Lower lobe of right lung (tissue), 2 donors: ENCODE results near the gene SFT2D2. TPM values are rescaled to one million over a fixed set of nuclear protein-coding genes. Genes with fewer than 3 reads are reported as not detected.

Source experiments
- ATAC-seq, 2 donors: fragments of 200-7000 bp; cut with Tn5 transposase; one replicate each; pipeline ENCODE4 v1.9.1; 2020 to 2022; ENCODE audit warnings: mild to moderate bottlenecking in 2 of 2, moderate library complexity in 2 of 2
- DNase-seq: peaks from one replicate; pipeline ENCODE4 v3.0.0-alpha.2; 2020
- H3K27ac ChIP-seq: fragments of 200-600 bp; one replicate; pipeline ENCODE4 v1.8.0; 2022
- H3K27me3 ChIP-seq: fragments of 200-600 bp; one replicate; pipeline ENCODE4 v1.8.0; 2022; ENCODE audit warnings: low read depth
- H3K36me3 ChIP-seq: fragments of 200-600 bp; one replicate; pipeline ENCODE4 v1.8.0; 2022; ENCODE audit warnings: mild to moderate bottlenecking
- H3K4me1 ChIP-seq: fragments of 200-600 bp; one replicate; pipeline ENCODE4 v1.8.0; 2022
- H3K4me3 ChIP-seq: fragments of 200-600 bp; one replicate; pipeline ENCODE4 v1.8.0; 2022; ENCODE audit warnings: mild to moderate bottlenecking
- H3K9me3 ChIP-seq: fragments of 200-600 bp; one replicate; pipeline ENCODE4 v1.8.0; 2022
- intact Hi-C: fragments of 100-400 bp; cut with DNase I; formaldehyde crosslinking; loops from one replicate; pipeline ENCODE4 v1.11.0; 2022
- total RNA-seq: library from RNA; stranded (reverse); fragmentation: NEBNext Ultra II Directional; extraction: Animal tissue kit (Norgen Biotek cat#: 25700); gene quantifications from one replicate; pipeline ENCODE4 v1.2.1, GENCODE V29; 2021
- TF ChIP-seq, protein P1 (sequence below): fragments of 200-600 bp; IDR thresholded peaks from one replicate; pipeline ENCODE4 v1.8.0; 2022; ENCODE audit warnings: antibody characterized with exemption, mild to moderate bottlenecking
- donor health status: DM: no; HTN: yes; CAD: no; lungs with severe emphysema.

The SFT2D2 gene
- total RNA-seq, 1 donor from 2014 or later: 74.6 TPM

DNA sequence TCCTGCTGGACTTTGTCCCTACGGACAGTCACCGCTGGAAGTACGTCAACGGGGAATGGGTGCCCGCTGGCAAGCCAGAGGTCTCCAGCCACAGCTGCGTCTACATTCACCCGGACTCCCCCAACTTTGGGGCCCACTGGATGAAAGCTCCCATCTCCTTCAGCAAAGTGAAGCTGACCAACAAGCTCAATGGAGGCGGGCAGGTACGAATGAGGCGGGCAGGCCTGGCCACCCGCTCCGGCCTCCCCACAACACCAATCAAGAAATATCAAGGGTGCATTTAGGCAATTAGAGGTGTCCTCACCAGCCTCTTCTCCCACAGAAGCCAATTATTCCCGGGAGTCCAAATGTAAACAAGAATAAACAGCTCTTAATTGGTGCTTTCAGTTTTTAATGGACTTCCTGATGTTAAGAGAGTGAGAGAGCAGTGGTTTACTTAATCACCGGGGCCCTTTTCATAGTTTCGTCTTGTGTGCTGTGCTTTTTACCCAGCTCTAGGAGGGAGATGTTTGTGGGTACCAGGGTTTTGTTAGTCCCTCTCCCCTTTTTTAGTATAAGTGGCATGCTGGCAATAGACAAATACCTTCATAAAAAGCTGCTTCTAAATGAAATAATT is 65.5 kb downstream of the SFT2D2 start:
- Histone ChIP-seq H3K4me3 (no peak overlapping the region), H3K36me3 (no peaks in the 10 kb centered on the region), H3K27me3 (no peaks in the 10 kb centered on the region), H3K9me3 (no peaks in the 10 kb centered on the region), H3K27ac (no peak overlapping the region), H3K4me1 (no peaks in the 10 kb centered on the region)
- DNase-seq (no peak), ATAC-seq (no peak)
- TF ChIP-seq, protein P1, sequence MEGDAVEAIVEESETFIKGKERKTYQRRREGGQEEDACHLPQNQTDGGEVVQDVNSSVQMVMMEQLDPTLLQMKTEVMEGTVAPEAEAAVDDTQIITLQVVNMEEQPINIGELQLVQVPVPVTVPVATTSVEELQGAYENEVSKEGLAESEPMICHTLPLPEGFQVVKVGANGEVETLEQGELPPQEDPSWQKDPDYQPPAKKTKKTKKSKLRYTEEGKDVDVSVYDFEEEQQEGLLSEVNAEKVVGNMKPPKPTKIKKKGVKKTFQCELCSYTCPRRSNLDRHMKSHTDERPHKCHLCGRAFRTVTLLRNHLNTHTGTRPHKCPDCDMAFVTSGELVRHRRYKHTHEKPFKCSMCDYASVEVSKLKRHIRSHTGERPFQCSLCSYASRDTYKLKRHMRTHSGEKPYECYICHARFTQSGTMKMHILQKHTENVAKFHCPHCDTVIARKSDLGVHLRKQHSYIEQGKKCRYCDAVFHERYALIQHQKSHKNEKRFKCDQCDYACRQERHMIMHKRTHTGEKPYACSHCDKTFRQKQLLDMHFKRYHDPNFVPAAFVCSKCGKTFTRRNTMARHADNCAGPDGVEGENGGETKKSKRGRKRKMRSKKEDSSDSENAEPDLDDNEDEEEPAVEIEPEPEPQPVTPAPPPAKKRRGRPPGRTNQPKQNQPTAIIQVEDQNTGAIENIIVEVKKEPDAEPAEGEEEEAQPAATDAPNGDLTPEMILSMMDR: no peak
- intact Hi-C loops: no loop called here

DNA sequence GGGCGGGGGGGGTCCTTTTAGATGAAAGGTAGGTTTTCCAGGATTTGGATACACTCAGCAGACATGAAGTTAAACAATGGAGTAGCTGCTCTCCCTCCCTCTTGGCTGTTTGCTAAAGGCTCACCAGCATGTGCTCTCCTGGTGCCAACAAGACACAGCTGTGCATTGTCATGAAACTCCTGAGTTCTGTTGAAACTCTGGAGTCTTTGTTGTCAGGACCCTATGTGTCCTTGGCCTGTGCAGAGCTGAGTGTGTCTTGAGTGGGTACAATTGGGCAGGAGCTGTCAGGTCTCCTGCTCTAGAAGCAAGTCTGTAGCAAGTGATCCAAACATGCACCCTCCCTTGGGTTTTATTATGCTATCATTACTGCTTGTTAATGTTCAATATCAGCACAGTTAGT is 67.6 kb downstream of the SFT2D2 start:
- Histone ChIP-seq H3K36me3 (no peaks in the 10 kb centered on the region), H3K27ac (no peak overlapping the region), H3K9me3 (no peaks in the 10 kb centered on the region), H3K4me1 (no peaks in the 10 kb centered on the region), H3K4me3 (no peak overlapping the region), H3K27me3 (no peaks in the 10 kb centered on the region)
- TF ChIP-seq, protein P1: no peak
- DNase-seq (no peak), ATAC-seq (peak; percentile 45 to 68)
- intact Hi-C loops: no loop called here

DNA sequence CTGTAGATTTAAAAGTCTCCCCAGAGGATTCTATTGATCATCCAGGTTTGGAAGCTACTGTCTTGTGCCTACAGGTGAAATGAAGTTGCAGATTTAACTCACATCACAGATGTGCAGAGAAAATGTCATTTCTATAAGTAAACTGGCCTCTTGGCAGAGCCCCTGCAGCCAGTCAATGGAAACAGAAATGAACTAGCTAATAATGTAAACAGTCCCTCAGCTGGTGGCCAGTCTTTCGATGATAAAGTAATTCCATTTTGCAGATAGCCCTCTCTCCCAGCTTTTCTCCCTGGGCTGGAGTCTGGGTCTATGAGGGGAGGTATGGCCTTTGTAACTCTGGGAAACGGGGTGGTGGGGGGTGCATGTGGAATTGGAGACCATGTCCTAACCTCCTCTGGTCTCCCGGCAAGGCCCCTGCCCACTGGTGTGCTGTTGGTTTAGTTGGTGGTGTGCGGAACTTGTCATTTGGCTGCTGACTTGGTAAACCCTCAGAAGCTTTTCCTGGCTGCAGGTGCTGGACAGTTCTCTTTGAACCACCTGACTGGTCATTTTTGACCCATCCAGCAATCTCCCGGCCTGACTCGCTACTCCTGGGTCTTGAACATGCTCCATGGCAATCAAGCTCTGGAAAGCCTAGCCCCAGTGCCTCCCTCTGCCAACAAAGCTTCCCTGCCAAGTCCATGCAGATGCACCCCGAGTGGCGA is 69.8 kb downstream of the SFT2D2 start:
- Histone ChIP-seq H3K27ac (no peak overlapping the region), H3K36me3 (no peaks in the 10 kb centered on the region), H3K9me3 (no peaks in the 10 kb centered on the region), H3K27me3 (no peaks in the 10 kb centered on the region), H3K4me3 (no peak overlapping the region), H3K4me1 (no peaks in the 10 kb centered on the region)
- ATAC-seq (no peak), DNase-seq (no peak)
- intact Hi-C loops: no loop called here
- TF ChIP-seq, protein P1: no peak

DNA sequence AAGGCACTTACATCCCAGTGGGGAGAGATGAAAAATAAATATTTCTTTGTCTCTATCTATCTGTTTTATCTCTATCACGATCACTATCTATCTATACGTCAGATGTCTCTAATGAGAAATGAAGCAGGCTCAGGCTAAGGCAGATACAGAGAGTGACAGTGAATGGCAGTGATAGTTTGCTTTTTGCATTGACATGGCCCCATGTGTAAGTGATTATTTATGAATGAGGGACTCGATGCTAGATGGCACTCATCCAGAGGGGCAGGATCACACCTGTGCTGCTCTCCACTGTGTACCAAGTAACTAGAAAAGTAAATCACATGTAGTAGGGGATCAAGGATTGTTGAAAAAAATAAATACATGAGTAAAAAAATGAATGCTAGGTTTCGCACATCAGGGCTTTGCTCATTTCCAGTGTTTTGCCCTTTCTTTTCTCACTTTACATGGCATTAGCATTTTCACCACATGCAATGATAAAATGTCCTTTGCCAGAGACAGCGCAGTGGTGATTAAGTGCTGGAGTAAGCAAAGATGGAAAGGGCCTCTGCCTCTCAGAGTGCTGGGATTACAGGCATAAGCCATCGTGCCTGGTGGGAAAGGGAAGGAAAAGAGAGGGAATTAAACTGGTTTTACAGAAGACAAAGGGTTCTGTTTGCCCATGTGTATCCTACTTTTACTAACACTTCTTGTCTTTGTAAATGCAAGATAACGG is 71.4 kb downstream of the SFT2D2 start:
- DNase-seq: no peak
- H3K36me3 ChIP-seq: no peaks in the 10 kb centered on the region
- H3K4me3 ChIP-seq: no peak overlapping the region
- no peaks in the 10 kb centered on the region for H3K9me3 ChIP-seq
- no peaks in the 10 kb centered on the region for H3K4me1 ChIP-seq
- no peaks in the 10 kb centered on the region for H3K27me3 ChIP-seq
- no peak for ATAC-seq
- H3K27ac ChIP-seq: no peak overlapping the region
- TF ChIP-seq, protein P1: no peak
- intact Hi-C loops: no loop called here

DNA sequence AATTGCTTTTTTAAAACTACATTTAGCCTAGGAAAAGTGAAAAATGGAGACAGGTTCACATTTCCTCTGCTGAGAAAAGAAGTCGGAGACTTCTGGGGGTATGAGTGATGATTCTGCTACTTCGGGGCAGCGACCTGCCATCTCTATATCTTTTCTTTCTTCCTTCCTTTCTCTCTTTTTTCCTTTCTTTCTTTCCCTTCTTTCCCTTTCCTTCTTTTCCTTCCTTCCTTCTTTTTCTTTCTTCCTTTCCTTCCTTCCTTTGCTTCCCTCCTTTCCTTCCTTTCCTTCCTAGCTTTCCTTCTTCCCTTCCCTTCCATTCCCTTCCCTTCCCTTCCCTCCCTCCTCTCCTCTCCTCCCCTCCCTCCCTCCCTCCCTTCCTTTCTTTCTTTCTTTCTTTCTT is 72.6 kb downstream of the SFT2D2 start:
- TF ChIP-seq, protein P1: no peak
- no peaks in the 10 kb centered on the region for H3K27me3 ChIP-seq
- no peak for ATAC-seq
- no peak overlapping the region for H3K27ac ChIP-seq
- DNase-seq: no peak
- no peaks in the 10 kb centered on the region for H3K9me3 ChIP-seq
- H3K4me3 ChIP-seq: no peak overlapping the region
- intact Hi-C loops: no loop called here
- H3K4me1 ChIP-seq: no peaks in the 10 kb centered on the region
- H3K36me3 ChIP-seq: no peaks in the 10 kb centered on the region
